Astrocyte (in vitro differentiated cells and primary cell): ENCODE measurements around the gene CAMP. TPM values are rescaled to one million over a fixed set of nuclear protein-coding genes. Genes with fewer than 3 reads are reported as not detected.

Experiments
- DNase-seq: peaks from one replicate; pipeline ENCODE4 v3.0.0-alpha.2; 2010; ENCODE audit warnings: low read depth
- FAIRE-seq: peaks from 2 replicates; lab custom pipeline; 2011; peaks lifted over from hg19 to GRCh38; lab: Jason Lieb, UNC
- H2AFZ ChIP-seq: 2 replicates; pipeline ENCODE4 v1.6.0; 2012; ENCODE audit warnings: low read depth, low read length, inconsistent platforms
- H3K27ac ChIP-seq: 2 replicates; pipeline ENCODE4 v1.5.1; 2011; ENCODE audit warnings: low read depth, low read length, inconsistent platforms
- H3K27me3 ChIP-seq: 2 replicates; pipeline ENCODE4 v1.6.0; 2011; ENCODE audit warnings: low read length, inconsistent platforms; ENCODE audit not compliant: insufficient read depth
- H3K36me3 ChIP-seq: 2 replicates; pipeline ENCODE4 v1.5.1; 2011; ENCODE audit warnings: low read length, inconsistent platforms; ENCODE audit not compliant: insufficient read depth
- H3K4me1 ChIP-seq: 2 replicates; pipeline ENCODE4 v1.5.1; 2011; ENCODE audit warnings: low read length, inconsistent platforms; ENCODE audit not compliant: insufficient read depth
- H3K4me2 ChIP-seq: 2 replicates; pipeline ENCODE4 v1.6.0; 2012; ENCODE audit warnings: low read length, inconsistent platforms
- H3K4me3 ChIP-seq: 2 replicates; pipeline ENCODE4 v1.5.1; 2011; ENCODE audit warnings: low read depth, mild to moderate bottlenecking, low read length, inconsistent platforms; ENCODE audit not compliant: insufficient read depth
- H3K79me2 ChIP-seq: 2 replicates; pipeline ENCODE4 v1.6.0; 2012; ENCODE audit warnings: mild to moderate bottlenecking, low read length, inconsistent platforms; ENCODE audit not compliant: insufficient read depth
- H3K9ac ChIP-seq: 2 replicates; pipeline ENCODE4 v1.6.0; 2012; ENCODE audit warnings: mild to moderate bottlenecking, low read length, inconsistent platforms
- H3K9me3 ChIP-seq: 2 replicates; pipeline ENCODE4 v1.5.1; 2012; ENCODE audit warnings: low read depth, mild to moderate bottlenecking, low read length, inconsistent platforms; ENCODE audit not compliant: insufficient read depth
- H4K20me1 ChIP-seq: 2 replicates; pipeline ENCODE4 v1.6.0; 2012; ENCODE audit warnings: low read length, inconsistent platforms; ENCODE audit not compliant: insufficient read depth
- H3K27ac Mint-ChIP-seq: one replicate; pipeline ENCODE4 v1.8.0; 2021; ENCODE audit warnings: mild to moderate bottlenecking, mixed read lengths; ENCODE audit not compliant: unreplicated experiment
- H3K27me3 Mint-ChIP-seq: one replicate; pipeline ENCODE4 v1.8.0; 2021; ENCODE audit warnings: low read depth, mixed read lengths; ENCODE audit not compliant: unreplicated experiment
- H3K36me3 Mint-ChIP-seq: one replicate; pipeline ENCODE4 v1.8.0; 2021; ENCODE audit warnings: low read depth, mixed read lengths; ENCODE audit not compliant: unreplicated experiment
- H3K4me1 Mint-ChIP-seq: one replicate; pipeline ENCODE4 v1.8.0; 2021; ENCODE audit warnings: low read depth, mixed read lengths; ENCODE audit not compliant: unreplicated experiment
- H3K4me3 Mint-ChIP-seq: one replicate; pipeline ENCODE4 v1.8.0; 2021; ENCODE audit warnings: mild to moderate bottlenecking, moderate library complexity, mixed read lengths; ENCODE audit not compliant: unreplicated experiment
- H3K9me3 Mint-ChIP-seq: one replicate; pipeline ENCODE4 v1.8.0; 2021; ENCODE audit warnings: mild to moderate bottlenecking, mixed read lengths; ENCODE audit not compliant: unreplicated experiment
- EZH2 ChIP-seq: IDR thresholded peaks from 2 replicates; pipeline ENCODE4 v1.6.1; 2012; ENCODE audit warnings: mild to moderate bottlenecking, low read length, inconsistent platforms; ENCODE audit not compliant: insufficient read depth
- total RNA-seq: library from RNA; stranded (reverse); gene quantifications from 2 replicates; pipeline ENCODE4 v1.2.1, GENCODE V29; 2021
- TF ChIP-seq, protein P1 (sequence below): IDR thresholded peaks from 2 replicates; pipeline ENCODE4 v1.5.1; 2011; ENCODE audit warnings: low read depth, mild to moderate bottlenecking, inconsistent platforms, low read length, moderate library complexity; ENCODE audit not compliant: insufficient read depth

CAMP gene
- total RNA-seq, 1 donor from 2014 or later: not detected

DNA sequence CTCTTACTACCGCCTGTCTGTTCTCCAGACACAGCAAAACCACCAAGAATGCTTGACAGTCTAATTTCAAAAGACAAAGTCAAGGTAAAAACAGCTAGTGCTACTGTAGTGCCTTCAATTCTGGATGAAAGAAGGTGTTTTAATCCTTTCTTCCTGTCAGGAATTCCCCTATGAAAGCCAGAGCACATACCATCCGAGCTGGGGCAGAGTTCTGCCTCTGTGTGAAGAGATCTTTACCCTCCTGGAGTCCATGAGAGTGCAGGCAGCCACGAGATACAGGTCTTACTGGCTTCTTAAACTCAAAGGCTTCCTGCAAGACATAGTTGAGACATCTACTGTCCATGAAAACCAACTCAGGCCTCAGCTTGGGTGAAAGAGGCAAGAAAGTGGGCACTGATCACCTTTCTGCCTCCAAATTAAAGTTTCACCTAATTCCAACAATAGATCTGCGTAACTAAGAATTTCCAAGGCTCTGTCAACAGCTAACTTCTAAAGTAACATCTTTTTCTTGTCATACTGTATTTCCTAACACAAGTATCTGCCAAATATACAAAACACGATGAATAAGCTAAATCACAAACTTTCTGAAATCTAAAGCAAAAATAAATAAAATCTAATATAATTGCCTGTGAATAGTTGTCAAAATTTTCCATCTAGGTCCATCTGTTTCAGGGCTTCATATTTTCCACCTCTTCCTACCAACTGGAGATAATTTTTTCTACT is 42.6 kb upstream of the CAMP start:
- H3K27me3 Mint-ChIP-seq: no peaks in the 10 kb centered on the region
- DNase-seq (no peak), FAIRE-seq (no peak)
- Histone ChIP-seq H3K27me3 (no peaks in the 10 kb centered on the region), H3K4me1 (no peaks in the 10 kb centered on the region), H3K36me3 (peaks cover 40% of the 10 kb centered on the region), H3K27ac (no peak overlapping the region), H3K4me2 (no peak overlapping the region), H3K79me2 (peaks cover 19% of the 10 kb centered on the region), H3K9ac (no peak overlapping the region), H3K9me3 (no peaks in the 10 kb centered on the region), H4K20me1 (no peaks in the 10 kb centered on the region), H2AFZ (no peak overlapping the region), H3K4me3 (no peak overlapping the region)
- TF ChIP-seq, protein P1, sequence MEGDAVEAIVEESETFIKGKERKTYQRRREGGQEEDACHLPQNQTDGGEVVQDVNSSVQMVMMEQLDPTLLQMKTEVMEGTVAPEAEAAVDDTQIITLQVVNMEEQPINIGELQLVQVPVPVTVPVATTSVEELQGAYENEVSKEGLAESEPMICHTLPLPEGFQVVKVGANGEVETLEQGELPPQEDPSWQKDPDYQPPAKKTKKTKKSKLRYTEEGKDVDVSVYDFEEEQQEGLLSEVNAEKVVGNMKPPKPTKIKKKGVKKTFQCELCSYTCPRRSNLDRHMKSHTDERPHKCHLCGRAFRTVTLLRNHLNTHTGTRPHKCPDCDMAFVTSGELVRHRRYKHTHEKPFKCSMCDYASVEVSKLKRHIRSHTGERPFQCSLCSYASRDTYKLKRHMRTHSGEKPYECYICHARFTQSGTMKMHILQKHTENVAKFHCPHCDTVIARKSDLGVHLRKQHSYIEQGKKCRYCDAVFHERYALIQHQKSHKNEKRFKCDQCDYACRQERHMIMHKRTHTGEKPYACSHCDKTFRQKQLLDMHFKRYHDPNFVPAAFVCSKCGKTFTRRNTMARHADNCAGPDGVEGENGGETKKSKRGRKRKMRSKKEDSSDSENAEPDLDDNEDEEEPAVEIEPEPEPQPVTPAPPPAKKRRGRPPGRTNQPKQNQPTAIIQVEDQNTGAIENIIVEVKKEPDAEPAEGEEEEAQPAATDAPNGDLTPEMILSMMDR: no peak
- TF ChIP-seq EZH2: no peak
- peaks cover 9% of the 10 kb centered on the region for H3K36me3 Mint-ChIP-seq
- H3K27ac Mint-ChIP-seq: no peak overlapping the region
- H3K4me1 Mint-ChIP-seq: peaks cover 7% of the 10 kb centered on the region
- no peak overlapping the region for H3K4me3 Mint-ChIP-seq
- no peaks in the 10 kb centered on the region for H3K9me3 Mint-ChIP-seq

DNA sequence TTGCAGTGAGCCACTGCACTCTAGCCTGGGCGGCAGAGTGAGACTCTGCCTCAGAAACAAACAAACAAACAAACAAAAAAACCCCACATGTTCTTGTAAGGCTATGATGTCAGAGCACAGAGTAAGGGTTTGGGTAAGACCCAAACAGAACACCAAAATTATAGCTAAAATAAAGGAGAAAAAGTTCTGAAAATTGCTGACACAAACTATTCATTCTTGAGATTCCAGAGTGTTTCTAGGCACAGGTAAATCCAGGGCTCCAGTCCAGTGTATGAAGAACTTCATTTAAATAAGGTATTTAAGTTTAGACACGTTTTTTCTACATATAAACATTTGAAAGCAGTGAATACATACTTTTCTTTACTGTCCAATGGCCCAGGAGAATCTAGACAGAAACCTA is 39.0 kb upstream of the CAMP start:
- no peaks in the 10 kb centered on the region for H4K20me1 ChIP-seq
- H3K36me3 ChIP-seq: peaks cover 27% of the 10 kb centered on the region
- H3K4me1 ChIP-seq: peaks cover 16% of the 10 kb centered on the region
- Mint-ChIP-seq H3K4me3 (no peak overlapping the region), H3K36me3 (peaks cover 7% of the 10 kb centered on the region), H3K27ac (no peak overlapping the region), H3K9me3 (no peaks in the 10 kb centered on the region), H3K27me3 (no peaks in the 10 kb centered on the region), H3K4me1 (peaks cover 7% of the 10 kb centered on the region)
- H3K79me2 ChIP-seq: peaks cover 38% of the 10 kb centered on the region
- no peak for TF ChIP-seq EZH2
- TF ChIP-seq, protein P1: no peak
- H3K4me2 ChIP-seq: no peak overlapping the region
- FAIRE-seq (no peak), DNase-seq (no peak)
- H3K9ac ChIP-seq: no peak overlapping the region
- no peaks in the 10 kb centered on the region for H3K9me3 ChIP-seq
- no peak overlapping the region for H3K27ac ChIP-seq
- H3K27me3 ChIP-seq: no peaks in the 10 kb centered on the region
- H3K4me3 ChIP-seq: no peak overlapping the region
- no peak overlapping the region for H2AFZ ChIP-seq

DNA sequence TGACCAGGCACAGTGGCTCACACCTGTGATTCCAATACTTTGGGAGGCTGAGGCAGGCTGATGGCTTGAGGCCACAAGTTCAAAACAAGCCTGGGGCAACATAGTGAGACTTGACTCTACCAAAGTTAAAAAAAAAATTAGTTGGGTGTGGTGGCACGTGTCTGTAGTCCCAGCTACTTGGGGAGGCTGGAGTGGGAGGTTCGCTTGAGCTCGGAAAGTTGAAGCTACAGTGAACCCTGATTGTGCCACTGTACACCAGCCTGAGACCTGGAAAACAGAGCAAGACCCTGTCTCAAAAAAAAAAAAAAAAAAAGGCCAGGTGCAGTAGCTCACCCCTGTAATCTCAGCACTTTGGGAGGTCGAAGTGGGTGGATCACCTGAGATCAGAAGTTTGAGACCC is 38.2 kb upstream of the CAMP start:
- Histone ChIP-seq H3K4me2 (no peak overlapping the region), H3K4me1 (peaks cover 16% of the 10 kb centered on the region), H3K9me3 (no peaks in the 10 kb centered on the region), H3K27me3 (no peaks in the 10 kb centered on the region), H3K79me2 (peaks cover 32% of the 10 kb centered on the region), H3K27ac (no peak overlapping the region), H4K20me1 (no peaks in the 10 kb centered on the region), H3K36me3 (peaks cover 23% of the 10 kb centered on the region), H2AFZ (no peak overlapping the region), H3K9ac (no peak overlapping the region), H3K4me3 (no peak overlapping the region)
- no peaks in the 10 kb centered on the region for H3K27me3 Mint-ChIP-seq
- peaks cover 7% of the 10 kb centered on the region for H3K36me3 Mint-ChIP-seq
- peaks cover 7% of the 10 kb centered on the region for H3K4me1 Mint-ChIP-seq
- no peak overlapping the region for H3K27ac Mint-ChIP-seq
- H3K4me3 Mint-ChIP-seq: no peak overlapping the region
- TF ChIP-seq, protein P1: no peak
- TF ChIP-seq EZH2: no peak
- H3K9me3 Mint-ChIP-seq: no peaks in the 10 kb centered on the region
- FAIRE-seq (no peak), DNase-seq (no peak)
